Kidney (tissue), 14 donors: ENCODE results near the gene CEACAM16. TPM values are rescaled to one million over a fixed set of nuclear protein-coding genes. Genes with fewer than 3 reads are reported as not detected.

ENCODE experiments used
- DNase-seq, 5 donors: peaks; one replicate each; pipeline ENCODE4 v3.0.0-alpha.2; 2013 to 2020
- FAIRE-seq: peaks from 2 replicates; lab custom pipeline; 2012; peaks lifted over from hg19 to GRCh38; lab: Jason Lieb, UNC
- H3K27ac ChIP-seq, 2 donors: one replicate each; pipeline ENCODE4 v1.7.0; 2013; ENCODE audit warnings: low read depth in 2 of 2, low read length in 2 of 2, inconsistent platforms in 1 of 2
- H3K27me3 ChIP-seq: one replicate; pipeline ENCODE4 v1.7.1; 2013; ENCODE audit warnings: low read length, inconsistent platforms; ENCODE audit not compliant: control insufficient read depth, insufficient read depth
- H3K36me3 ChIP-seq, 3 donors: one replicate each; pipeline versions ENCODE4 v1.7.0 to v1.7.1; 2013; ENCODE audit warnings: low read length in 3 of 3, control low read depth in 1 of 3, inconsistent platforms in 1 of 3; ENCODE audit not compliant: insufficient read depth in 3 of 3, control insufficient read depth in 2 of 3
- H3K4me1 ChIP-seq, 3 donors: one replicate each; pipeline versions ENCODE4 v1.7.0 to v1.7.1; 2013; ENCODE audit warnings: low read length in 3 of 3, inconsistent platforms in 1 of 3, low read depth in 1 of 3; ENCODE audit not compliant: control insufficient read depth in 2 of 3, insufficient read depth in 2 of 3
- H3K4me3 ChIP-seq, 3 donors: one replicate each; pipeline versions ENCODE4 v1.7.0 to v1.8.1; 2013; ENCODE audit warnings: low read length in 3 of 3, control low read depth in 1 of 3, inconsistent platforms in 1 of 3
- H3K9ac ChIP-seq, 3 donors: one replicate each; pipeline versions ENCODE4 v1.7.0 to v1.7.1; 2013; ENCODE audit warnings: low read length in 3 of 3, control low read depth in 1 of 3, inconsistent platforms in 1 of 3
- H3K9me3 ChIP-seq, 3 donors: one replicate each; pipeline versions ENCODE4 v1.7.0 to v1.7.1; 2013; ENCODE audit warnings: low read length in 3 of 3, control low read depth in 1 of 3, inconsistent platforms in 1 of 3; ENCODE audit not compliant: control insufficient read depth in 2 of 3, insufficient read depth in 1 of 3
- CTCF ChIP-seq: IDR thresholded peaks from 3 replicates; pipeline ENCODE4 v1.5.1; 2012; ENCODE audit warnings: mild to moderate bottlenecking, moderate library complexity, borderline replicate concordance; ENCODE audit not compliant: insufficient read depth; ENCODE audit errors: extremely low read depth
- intact Hi-C: fragments of 100-400 bp; cut with DNase I; formaldehyde crosslinking; loops from one replicate; pipeline ENCODE4 v1.11.1; 2022
- polyA plus RNA-seq: library from polyadenylated mRNA; stranded (reverse); fragments of 350-450 nt; fragmentation: Illumina TruSeq; extraction: RNeasy Lipid Tissue Mini Kit (QIAGEN cat#74804); gene quantifications from one replicate; pipeline ENCODE4 v1.2.3, GENCODE V29; 2014; ENCODE audit warnings: low read depth, low replicate concordance; ENCODE audit not compliant: insufficient read depth
- total RNA-seq: library from RNA; stranded (reverse); fragmentation: NEBNext Ultra II Directional; extraction: Animal tissue kit (Norgen Biotek cat#: 25700); gene quantifications from one replicate; pipeline ENCODE4 v1.2.1, GENCODE V29; 2021
- donor health status: control.
- donor health status: control.
- donor health status: control.
- donor health status: control.
- donor health status: control.
- donor health status: DM: yes; HTN: yes; CAD: no.
- donor health status: Normal renal cell carcinoma (clear cell type).

Gene CEACAM16
- total and polyA plus RNA-seq, 2 donors from 2014 or later, result not detected

DNA sequence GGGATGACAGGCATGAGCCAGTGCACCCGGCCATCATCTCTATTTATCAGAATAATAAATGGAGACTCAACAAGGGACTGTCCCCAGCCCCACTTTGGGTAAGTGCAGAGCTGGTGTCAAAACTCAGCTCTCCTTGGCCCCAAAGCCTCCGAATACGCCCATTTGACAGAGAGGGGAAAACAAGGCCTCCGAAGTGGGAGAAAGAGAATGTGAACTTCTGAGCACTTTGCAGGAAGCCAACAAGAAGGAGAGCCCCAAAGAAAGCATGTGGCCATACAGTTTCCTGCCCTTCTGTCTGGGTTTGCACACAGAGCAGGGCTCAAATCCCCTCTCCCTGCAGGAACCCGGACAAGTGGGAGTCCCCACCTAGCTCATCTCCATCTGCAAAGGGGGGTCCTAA, 1.6 kb downstream of the CEACAM16 start:
- no peak overlapping the region for H3K27ac ChIP-seq
- no peaks in the 10 kb centered on the region for H3K27me3 ChIP-seq
- no peak overlapping the region for H3K4me3 ChIP-seq
- no peaks in the 10 kb centered on the region for H3K36me3 ChIP-seq
- DNase-seq, result no peak
- FAIRE-seq, result no peak
- no peak overlapping the region for H3K9ac ChIP-seq
- no peaks in the 10 kb centered on the region for H3K9me3 ChIP-seq
- H3K4me1 ChIP-seq, result no peaks in the 10 kb centered on the region
- intact Hi-C loops, result no loop called here
- TF ChIP-seq CTCF, result no peak

- Histone ChIP-seq H3K4me3 (no peak overlapping the region), H3K27ac (no peak overlapping the region), H3K9ac (no peak overlapping the region), H3K36me3 (no peaks in the 10 kb centered on the region), H3K4me1 (no peaks in the 10 kb centered on the region), H3K27me3 (no peaks in the 10 kb centered on the region), H3K9me3 (no peaks in the 10 kb centered on the region)
- intact Hi-C loops, result no loop called here
- FAIRE-seq (no peak), DNase-seq (no peak)
- no peak for TF ChIP-seq CTCF
These were observed 2.3 kb downstream of the CEACAM16 start for GRCh38 chr19:44701228-44701627.

DNA sequence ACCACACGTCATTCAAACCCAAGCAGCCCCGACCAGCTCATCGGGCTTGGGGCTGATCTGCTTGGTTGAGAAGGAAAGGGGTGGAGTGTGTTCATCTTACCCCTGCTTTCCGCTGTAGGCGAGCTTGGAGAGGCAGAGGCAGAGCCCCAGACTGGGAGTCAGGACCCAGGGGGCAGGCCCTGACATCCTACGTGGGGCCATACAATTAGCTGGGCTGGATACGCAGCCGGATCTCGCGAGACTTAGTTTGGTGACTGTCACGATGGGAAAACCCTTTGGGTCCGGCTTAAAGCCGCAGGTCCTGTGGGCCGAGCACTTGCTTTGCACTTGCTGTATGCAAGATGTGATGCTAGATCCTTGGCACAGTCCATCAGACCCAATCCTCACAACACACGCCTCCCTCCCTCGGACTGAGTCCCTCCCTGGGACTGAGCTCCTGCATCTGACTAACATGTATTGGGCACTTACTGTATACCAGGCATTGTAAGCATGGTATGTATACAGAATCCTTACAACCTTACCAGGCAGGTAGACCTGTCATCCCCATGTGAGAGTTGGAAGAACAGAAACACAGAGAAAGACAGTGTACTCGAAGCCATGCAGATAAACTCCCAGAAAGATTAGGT, 3.7 kb downstream of the CEACAM16 start:
- Histone ChIP-seq H3K27ac (no peak overlapping the region), H3K4me3 (no peak overlapping the region), H3K4me1 (no peaks in the 10 kb centered on the region), H3K9ac (no peak overlapping the region), H3K27me3 (no peaks in the 10 kb centered on the region), H3K36me3 (no peaks in the 10 kb centered on the region), H3K9me3 (no peaks in the 10 kb centered on the region)
- DNase-seq (no peak), FAIRE-seq (no peak)
- TF ChIP-seq CTCF, result no peak
- intact Hi-C loops, result no loop called here
